GM18873 (cell line): ENCODE results near the gene NDFIP2.

Experiments
- ATAC-seq: cut with Tn5 transposase; IDR thresholded peaks from one replicate; pipeline ENCODE4 v1.9.1; 2021; ENCODE audit warnings: mild to moderate bottlenecking, moderate library complexity, moderate number of reproducible peaks; ENCODE audit not compliant: unreplicated experiment, low FRiP score

NDFIP2 gene

DNA sequence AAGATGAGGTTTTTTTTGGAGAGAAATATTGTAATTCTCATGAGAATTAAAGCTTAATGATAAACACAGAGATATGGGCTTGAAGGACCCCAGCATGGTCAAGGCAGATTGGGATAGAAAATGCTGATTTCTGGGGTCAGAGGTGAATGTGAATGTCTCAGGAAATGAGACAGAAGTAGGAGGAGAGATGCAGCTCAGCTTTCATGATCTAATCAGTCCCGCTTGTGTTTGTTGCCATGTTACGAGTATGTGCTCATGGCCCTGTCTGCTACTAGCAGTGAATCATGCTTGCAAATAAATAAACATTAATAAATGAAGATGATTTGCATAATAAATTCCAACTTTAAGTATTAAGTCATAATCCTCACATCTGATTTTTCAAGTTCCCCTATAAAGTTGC is 23.0 kb upstream of the NDFIP2 start:
- ATAC-seq, result no peak

DNA sequence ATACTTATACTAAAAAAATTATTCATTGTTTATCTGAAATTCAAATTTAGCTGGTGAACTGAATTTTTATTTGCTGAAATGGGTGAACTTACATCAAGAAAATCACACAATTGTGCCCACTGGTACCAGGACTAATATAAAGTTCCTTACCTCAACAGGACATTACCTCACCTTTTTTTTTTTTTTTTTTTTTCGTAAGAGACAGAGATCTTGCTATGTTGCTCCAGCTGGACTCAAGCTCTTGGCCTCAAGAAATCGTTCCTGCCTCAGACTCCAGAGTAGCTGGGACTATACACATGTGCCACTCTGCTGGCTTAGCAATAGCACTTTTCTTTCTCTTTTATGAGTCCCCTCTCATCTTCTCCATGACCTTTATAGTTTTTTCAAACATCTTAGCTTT is 22.5 kb upstream of the NDFIP2 start:
- no peak for ATAC-seq

DNA sequence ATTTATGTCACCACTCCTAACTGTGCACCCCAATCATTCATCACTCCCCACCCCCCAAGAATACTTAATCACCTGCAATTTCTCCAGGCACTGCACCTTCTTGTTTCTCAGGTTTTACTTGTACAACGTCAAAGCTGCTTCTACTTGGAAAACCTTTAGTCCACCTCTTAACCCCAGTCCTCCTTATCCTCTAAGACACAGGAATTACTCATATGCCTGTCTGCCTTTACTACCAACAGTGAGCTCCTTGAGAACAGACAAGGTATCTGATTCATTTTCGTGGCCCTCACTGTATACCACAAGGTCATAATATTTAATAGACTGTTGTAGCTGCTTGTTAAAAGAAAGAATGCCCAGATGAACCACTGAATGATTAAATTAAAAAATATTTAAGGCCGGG is 21.0 kb upstream of the NDFIP2 start:
- no peak for ATAC-seq

DNA sequence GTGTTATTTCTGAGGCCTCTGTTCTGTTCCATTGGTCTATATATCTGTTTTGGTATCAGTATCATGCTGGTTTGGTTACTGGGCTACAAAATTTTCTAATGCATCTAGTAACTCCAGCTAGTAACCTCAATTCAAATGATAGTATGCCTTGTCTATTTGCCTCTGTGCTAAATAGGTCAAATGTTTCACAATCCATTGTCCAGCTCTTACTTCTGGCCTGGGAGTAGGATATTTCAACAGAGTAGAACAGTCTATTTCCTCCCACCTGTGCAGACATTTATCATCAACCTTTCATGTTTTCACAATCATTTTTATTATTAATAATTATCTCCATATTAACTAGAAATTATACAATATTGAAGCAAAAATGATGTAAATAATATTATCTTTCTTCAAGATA is 18.1 kb upstream of the NDFIP2 start:
- no peak for ATAC-seq

DNA sequence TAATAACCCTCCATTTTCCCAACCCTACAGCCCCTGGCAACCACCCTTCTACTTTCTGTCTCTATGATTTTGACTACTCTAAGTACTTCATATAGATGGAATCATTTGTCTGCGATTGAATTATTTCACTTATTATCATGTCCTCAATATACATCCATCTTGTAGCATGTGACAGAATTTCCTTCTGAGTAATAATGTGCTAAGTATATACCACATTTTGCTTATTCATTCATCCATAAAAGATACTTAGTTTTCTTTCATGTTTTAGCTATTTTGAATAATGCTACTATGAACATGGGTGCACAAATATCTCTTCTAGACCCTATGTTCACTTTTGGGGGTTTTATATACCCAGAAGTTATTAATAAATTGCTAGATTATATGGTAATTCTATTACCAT is 17.4 kb upstream of the NDFIP2 start:
- no peak for ATAC-seq

DNA sequence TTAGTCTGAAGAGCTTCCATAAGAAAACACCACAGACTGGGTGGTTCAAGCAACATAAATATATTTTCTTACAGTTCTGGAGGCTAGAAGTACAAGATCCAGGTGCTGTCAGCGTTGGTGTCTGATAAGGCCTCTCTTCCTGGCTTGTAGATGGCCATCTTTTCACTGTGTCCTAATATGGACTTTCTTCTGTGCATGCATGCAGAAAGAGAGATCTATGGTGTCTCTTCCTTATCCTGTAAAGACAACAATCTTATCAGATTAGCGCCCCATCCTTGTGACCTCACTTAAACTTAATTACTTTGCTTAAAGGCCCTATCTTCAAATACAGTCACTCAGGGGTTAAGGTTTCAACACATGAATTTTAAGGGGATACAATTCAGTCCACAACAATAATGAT is 14.1 kb upstream of the NDFIP2 start:
- no peak for ATAC-seq

DNA sequence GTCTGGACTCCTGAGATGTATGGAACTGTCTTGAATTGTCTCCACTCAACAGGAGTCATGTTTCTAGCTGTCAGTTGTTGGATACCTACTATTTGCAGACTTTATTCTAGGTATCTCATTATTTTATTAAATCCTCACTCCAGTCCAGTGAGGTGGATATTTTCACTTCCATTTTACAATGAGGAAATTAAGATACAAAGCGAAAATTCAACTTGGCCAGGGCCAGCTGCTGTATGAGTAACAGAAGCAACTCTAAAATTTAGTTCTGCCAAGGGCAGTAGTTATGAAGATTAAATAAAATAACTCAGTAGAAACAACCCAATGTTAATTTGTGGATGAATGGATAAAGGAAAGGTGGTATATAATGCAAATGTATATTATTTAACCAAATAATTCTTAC is 12.6 kb upstream of the NDFIP2 start:
- ATAC-seq, result no peak

DNA sequence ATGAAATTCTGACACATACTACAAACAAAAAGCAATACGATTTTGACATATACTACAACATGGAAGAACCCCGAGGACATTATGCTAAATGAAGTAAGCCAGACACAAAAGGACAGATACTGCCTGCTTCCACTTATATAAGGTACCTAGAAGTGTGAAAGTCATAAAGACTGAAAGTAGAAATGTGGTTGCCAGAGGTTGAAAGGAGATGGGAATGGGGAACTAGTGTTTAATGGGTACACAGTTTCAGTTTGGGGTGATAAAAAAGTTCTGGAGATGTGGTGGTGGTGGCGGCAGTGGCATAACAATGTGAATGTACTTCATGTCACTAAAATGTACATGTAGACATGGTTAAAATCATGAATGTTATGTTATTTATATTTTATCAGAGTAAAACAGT is 12.1 kb upstream of the NDFIP2 start:
- ATAC-seq, result no peak

DNA sequence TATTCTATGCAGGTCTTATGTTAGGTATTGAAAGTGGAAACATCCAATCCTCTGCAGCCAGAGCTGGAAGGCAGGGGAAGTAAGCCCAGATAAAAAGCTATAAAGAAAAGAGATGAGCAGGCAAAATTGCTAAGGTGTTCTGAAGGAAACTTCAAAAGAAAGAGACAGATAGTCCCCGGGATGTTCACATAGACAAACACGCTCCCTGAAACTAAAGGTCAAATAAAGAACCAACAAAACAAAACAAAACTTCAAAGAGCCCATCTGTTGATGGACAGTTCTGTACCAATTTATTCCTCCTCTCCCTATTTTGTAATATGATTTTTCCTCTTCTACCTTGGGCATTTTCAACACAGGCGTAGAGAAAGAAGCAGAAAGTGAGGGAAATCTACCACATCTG is 11.3 kb upstream of the NDFIP2 start:
- no peak for ATAC-seq

DNA sequence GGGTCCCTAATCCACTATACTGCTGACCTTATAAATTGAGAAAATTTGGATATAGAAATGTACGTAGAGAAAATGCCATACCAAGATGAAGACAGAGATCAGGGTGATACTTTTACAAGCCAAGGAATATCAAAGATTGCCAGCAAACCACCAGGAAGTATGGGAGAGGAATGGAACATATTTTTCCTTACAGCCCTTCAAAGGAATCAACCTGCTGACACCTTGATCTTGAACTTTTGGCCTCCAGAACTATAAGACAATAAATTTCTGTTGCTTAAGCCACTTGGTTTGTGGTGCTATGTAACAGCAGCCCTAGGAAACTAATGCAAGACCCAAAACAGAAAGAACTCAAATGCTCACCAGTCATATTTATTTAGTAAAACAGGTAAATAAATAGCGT is 10.3 kb upstream of the NDFIP2 start:
- ATAC-seq, result no peak

DNA sequence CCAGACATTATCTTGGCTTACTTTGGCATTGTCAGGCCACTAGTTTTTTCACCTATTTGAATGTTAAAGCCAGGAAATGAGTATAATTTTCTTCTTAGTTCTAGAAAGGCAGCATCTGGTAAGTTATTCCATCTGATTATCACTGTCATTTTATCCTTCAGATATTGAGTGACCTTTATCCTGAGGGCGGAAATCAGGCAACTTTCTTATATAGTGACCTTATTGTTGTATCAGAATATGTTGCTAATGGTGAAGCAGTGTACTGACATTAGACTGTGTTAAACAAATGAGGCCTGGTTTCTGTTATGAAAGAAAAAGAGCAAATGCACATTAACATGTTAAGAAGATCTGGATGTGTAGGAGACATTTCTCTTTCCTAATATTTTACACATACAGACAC is 5.4 kb upstream of the NDFIP2 start:
- ATAC-seq, result no peak

DNA sequence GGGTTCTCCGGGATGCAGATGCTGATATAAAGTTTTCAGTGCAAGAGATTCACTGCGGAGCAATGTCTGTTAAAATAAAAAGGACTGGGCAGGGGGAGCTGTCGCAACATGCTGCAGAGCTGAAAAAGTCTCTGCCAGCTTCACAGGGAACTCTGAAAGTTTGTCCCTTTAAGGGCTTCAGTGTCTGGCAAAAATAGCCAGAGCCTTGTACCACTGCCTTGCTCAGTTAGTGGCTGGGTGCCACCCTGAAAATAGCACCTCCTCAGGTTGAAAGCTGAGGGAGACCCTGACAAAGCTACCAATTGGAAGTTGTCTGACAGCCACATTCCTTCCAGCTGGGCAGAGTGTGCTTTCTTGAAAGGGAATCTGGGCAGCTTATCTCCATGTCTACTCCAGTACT is 3.0 kb upstream of the NDFIP2 start:
- no peak for ATAC-seq

DNA sequence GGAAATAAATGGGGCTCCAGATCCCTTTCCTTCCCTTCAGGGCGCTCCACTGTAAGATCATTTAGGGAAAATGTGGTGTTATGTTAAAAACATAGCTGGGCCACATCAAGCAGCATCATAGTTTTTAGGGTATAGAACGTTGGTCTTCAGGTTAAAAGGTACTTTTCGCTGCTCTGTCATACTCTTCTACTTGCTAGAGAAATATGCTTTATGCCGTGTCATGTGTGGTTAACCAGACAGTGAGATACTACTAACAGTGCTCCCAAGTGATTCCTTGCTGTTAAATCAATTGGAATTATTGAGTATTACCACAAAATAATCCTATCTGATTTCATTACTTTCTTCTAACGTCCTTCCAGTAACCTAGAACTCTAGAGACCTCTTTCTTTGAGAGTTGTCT is 1.1 kb upstream of the NDFIP2 start:
- ATAC-seq, result no peak

DNA sequence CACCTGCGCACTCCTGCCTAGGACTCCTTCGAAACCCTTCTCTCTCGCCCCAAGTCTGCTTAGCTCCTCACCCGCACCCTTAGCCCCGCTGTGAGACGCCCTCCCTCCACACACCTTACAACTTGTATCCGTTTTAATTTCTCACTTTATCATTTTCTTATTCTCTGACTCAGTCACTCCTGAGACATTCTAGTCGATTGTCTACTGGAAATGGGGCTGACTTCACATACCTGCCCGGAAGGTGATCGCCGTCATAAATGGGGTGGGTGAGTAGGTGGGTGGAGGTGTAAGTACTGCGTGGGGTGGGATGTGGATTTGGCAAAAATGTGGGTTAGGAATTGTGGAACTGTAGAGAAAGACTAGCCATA is 714 bp downstream of the NDFIP2 start:
- peak; percentile 15 for ATAC-seq

DNA sequence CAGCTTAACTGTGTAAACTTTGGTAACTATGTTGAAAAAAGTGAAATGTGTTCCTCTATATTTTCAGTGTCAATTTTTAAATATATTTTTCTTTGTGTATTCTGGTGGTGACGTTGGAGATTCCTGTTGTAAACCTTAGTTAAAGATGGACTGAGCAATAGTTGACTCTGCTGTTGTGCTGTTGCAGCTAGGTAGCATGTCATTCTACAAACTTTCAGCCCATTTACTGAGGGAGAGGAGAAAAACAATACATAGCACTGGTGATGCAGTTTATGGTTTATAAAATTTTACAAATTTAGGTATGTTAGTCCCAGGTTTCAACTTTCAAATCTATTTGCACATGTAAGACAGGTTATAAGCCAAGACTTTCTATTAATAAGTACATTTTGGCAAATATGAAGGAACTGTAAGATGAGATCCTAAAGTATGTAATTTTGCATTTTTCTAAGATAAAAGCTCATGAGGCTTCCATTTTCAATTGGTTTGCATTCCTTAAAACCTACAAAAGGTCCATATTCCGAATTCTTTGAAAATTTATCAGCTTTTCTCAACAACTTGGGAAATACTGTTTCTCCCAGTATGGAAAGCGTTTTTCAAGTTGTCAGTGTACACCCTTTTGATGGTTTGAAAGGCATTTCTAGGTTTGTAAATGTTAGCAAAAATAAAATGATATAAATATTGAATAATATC is 1.5 kb downstream of the NDFIP2 start:
- no peak for ATAC-seq

DNA sequence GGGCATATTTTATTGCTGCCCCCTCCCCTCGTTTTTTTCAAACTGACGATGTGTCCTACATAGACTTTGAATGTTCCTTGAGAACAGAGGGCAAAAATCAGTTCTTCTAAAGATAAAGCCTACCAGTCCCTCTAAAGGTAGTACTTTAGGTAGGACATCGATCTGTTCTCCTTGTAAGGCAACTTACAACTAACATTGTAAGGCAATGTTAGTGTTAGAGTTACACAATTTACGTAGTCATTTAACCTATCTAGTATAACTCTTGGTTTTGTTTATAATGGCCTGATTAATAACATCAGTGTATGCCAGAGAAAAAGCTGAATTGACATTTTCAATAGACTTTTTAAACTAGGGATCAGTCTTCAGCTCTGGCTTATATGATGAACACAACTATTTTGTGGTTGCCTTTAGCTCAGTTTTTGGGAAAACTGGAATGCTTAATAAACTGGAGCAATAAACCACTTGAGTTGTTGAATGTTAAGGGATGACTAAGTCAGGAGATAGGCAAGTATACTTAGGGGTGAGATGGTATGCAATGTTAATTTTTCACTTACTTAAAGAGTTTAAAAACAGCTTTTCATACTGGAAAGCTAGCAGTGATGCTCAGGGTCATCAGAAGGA is 2.2 kb downstream of the NDFIP2 start:
- ATAC-seq, result no peak

DNA sequence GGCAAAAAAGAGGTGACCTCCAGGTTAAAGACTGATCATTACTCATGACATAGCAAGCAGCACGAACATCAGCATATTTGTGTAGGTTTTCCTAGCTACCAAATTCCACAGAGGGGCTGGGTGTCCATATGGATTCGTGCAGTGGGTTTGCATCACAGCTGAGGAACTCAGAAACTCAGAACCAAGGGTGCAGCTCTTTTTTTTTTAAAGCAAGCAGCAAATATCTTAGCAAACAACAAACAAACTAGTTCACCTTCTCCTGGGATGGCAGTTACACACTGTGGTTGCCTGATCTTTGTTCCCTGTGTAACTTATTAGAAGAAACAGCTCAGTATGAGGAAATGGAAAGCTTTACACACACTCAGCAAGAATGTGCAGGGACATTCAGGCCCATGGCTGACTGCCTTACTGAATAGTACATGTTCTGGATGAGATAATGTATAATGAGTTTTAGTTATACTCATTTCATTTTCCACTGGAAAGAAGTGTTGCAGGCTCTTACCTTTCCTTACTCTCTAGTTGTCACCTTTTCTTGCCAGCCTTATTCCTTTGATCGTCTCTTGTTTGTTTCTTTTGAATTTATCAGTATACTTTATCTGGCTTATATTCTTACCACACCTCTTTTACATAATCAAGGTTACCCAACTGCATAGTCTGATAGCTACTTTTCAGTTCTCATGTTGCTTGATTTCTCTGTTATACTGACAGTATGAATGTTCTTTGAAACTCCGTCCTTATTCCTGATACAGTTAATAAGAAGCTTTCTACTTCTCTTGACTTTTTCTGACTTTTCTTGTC is 4.3 kb downstream of the NDFIP2 start:
- no peak for ATAC-seq

DNA sequence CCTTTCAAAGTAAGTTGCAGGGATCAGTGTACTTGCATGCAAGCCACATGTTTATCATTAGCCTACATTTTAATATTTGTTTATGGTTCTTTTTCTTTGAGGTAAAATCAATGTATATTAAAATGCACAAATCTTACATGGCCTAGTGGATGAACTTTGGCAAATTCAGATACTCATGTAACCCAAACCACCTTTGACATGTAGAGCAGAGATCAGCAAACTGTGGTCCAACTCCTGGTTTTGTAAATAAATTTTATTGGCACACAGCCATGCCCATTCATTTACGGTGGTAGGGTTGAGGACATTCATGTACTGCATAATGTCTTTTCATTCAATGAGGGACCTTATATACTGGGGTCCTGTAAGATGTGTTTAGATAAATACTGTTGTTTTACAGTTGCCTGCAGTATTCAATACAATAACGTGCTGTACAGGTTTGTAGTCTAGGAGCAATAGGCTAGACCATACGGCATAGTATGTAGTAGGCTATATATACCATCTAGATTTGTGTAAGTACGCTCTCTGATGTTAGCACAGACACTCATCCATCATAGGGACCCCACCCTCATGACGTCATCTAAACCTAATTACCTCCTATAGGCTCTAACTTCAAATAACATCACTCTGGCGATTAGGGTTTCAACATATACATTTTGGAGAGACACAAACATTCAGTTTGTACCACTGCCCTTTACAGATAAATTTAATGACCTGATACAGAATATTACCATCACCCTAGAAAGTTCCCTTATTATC is 5.7 kb downstream of the NDFIP2 start:
- no peak for ATAC-seq

DNA sequence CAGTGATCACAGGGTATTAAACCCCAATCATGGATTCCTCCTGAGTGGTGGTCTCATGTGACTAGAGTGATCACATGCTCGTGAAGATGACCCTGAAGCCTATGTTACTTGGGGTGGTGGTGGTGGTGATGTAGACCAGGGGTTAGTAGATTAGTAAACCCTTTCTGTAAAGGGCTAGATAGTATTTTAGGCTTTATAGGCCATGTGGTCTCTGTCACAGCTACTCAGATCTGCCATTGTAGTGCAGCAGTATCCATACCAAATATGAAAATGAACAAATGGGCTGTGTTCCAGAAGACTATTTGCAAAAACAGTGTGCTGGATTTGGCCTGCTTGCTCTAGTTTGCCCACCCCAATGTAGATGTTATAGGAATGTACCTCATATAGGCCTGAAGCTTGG is 9.4 kb downstream of the NDFIP2 start:
- ATAC-seq, result no peak

DNA sequence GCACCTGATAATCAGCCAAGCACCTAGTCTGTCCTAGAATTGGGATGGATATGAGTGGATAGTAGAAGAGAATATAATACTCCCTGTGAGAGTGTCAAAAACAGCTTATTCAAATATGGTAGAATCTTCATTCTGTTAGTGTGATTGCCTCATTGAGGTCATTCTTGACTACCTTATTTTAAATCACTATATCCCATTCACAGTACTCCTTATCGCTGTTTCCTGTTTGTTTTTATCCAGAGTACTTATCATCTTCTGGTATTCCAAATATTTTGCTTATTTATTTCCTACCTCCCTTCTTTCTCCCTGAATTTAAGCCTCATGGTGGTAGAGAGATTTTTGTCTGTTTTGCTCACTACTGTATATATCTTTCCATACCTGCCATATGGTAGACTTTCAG is 9.9 kb downstream of the NDFIP2 start:
- no peak for ATAC-seq

DNA sequence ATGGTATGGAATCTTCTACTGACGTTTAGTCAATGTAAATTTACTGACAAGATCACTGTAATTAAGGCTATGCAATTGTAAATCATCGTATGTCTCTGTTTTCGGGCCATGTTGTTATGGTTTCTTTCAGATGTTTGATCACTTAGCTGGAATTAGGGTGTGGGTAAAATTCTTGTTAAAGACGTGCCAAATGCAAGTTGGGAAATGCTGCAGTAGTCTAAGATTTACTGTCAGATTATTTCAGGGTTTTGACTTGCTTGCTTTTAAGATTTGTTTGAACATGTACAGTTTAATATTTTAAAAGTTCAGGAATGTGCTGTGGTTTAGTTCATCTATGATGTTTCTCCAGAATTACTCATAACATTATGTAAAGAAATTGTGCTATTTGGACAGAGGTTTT is 10.8 kb downstream of the NDFIP2 start:
- ATAC-seq, result no peak
